ENCODE results near the gene PRR23E. TPM values are rescaled to one million over a fixed set of nuclear protein-coding genes. Genes with fewer than 3 reads are reported as not detected.

Gene PRR23E
- total RNA-seq, 4 donors from 2014 or later = not detected

GRCh38 chr3:127206154-127206553 is 13.2 kb downstream of the PRR23E start:
- H3K9me3 ChIP-seq = no peaks in the 10 kb centered on the region
- H3K27me3 ChIP-seq = peaks cover 0 to 55% (median 0%) of the 10 kb centered on the region in 4 donors
- DNase-seq = no peak
- H3K4me3 ChIP-seq = no peak overlapping the region
- no peaks in the 10 kb centered on the region for H3K4me1 ChIP-seq
- H3K27ac ChIP-seq = no peak overlapping the region
- TF ChIP-seq POLR2A (IDR thresholded peaks at IDR 0.05) (no peak), CTCF (IDR thresholded peaks at IDR 0.05) (no peak)
- no peaks in the 10 kb centered on the region for H3K36me3 ChIP-seq
- intact Hi-C loops (cut with DNase I) = no loop called here
- 86 to 100% methylated on average over 2 to 3 of the region's 3 CpGs for WGBS, 2 donors

- H3K4me3 ChIP-seq = no peak overlapping the region
- no peaks in the 10 kb centered on the region for H3K4me1 ChIP-seq
- no peak overlapping the region for H3K27ac ChIP-seq
- WGBS, 2 donors = 71% methylated on average over 9 to 11 of the region's 15 CpGs
- intact Hi-C loops (cut with DNase I) = no loop called here
- H3K27me3 ChIP-seq = peaks cover 0 to 62% (median 0%) of the 10 kb centered on the region in 4 donors
- TF ChIP-seq POLR2A (IDR thresholded peaks at IDR 0.05) (no peak), CTCF (IDR thresholded peaks at IDR 0.05) (no peak)
- no peak for DNase-seq
- H3K36me3 ChIP-seq = no peaks in the 10 kb centered on the region
- no peaks in the 10 kb centered on the region for H3K9me3 ChIP-seq
Observed at GRCh38 chr3:127206611-127207516, 13.9 kb downstream of the PRR23E start.

- Histone ChIP-seq H3K36me3 (no peaks in the 10 kb centered on the region), H3K27ac (no peak overlapping the region), H3K27me3 (peaks cover 0 to 72% (median 0%) of the 10 kb centered on the region in 4 donors), H3K4me1 (no peaks in the 10 kb centered on the region), H3K4me3 (no peak overlapping the region), H3K9me3 (no peaks in the 10 kb centered on the region)
- intact Hi-C loops (cut with DNase I) = no loop called here
- 79 to 90% methylated on average over 2 to 3 of the region's 8 CpGs for WGBS, 2 donors
- TF ChIP-seq CTCF (IDR thresholded peaks at IDR 0.05) (no peak), POLR2A (IDR thresholded peaks at IDR 0.05) (no peak)
- no peak for DNase-seq
Observed at GRCh38 chr3:127207727-127208482, 15.0 kb downstream of the PRR23E start.

- intact Hi-C loops (cut with DNase I) = no loop called here
- H3K9me3 ChIP-seq = no peaks in the 10 kb centered on the region
- H3K36me3 ChIP-seq = no peaks in the 10 kb centered on the region
- H3K4me1 ChIP-seq = no peaks in the 10 kb centered on the region
- 40 to 79% methylated on average over 1 to 4 of the region's 14 CpGs for WGBS, 2 donors
- no peak for TF ChIP-seq POLR2A (IDR thresholded peaks at IDR 0.05)
- no peak for TF ChIP-seq CTCF (IDR thresholded peaks at IDR 0.05)
- no peak for DNase-seq
- H3K4me3 ChIP-seq = no peak overlapping the region
- peaks cover 0 to 79% (median 0%) of the 10 kb centered on the region in 4 donors for H3K27me3 ChIP-seq
- H3K27ac ChIP-seq = no peak overlapping the region
Observed at GRCh38 chr3:127208483-127209100, 15.7 kb downstream of the PRR23E start.

Data from esophagus squamous epithelium (tissue), 5 donors.